ENCODE measurements around the gene HTR1D.
"Not testable (repeated sequence)": the region's sequence is repeated elsewhere in the genome, so short reads cannot be mapped to it uniquely, and the experiment has no call there.

HTR1D gene

DNA sequence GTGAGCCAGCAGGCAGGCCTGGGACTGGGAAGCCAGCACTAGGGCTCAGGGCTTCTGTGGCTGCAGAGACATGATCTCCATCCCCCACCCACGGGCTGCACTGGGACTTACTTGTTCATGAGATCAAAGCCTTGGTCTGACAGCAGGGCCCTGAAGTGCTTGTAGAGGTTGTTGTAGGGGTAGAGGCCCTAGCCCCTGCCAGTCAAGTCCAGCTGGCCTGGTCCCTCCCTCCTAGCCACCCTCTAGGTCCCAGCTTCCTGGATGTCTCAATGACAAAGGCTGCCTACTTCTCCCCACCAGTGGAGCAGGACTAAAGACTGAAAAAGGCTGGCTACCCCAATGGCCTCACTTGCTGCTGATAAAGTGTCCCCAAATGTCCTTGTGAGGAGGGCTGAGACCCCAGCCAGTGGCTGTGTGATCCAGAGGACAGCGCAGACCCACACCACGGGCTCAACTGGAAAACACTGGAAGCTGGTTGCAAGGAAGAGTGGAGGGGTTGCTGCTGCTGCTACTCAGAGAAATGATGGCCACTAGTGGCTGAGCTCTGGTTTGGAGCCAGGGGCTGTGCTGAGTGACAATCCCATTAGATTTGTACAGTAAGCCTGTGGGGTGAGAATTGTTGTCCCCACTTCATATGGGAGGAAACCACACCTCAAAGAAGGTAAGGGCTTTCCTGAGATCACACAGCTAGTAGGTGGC is 1.4 kb downstream of the HTR1D start:
- DNase-seq, result peak; percentile 25

- DNase-seq, result no peak
Measured at GRCh38 chr1:23215291-23215690, 2.0 kb downstream of the HTR1D start.

- no peak for DNase-seq
Measured at GRCh38 chr1:23214640-23215039, 2.7 kb downstream of the HTR1D start.

DNA sequence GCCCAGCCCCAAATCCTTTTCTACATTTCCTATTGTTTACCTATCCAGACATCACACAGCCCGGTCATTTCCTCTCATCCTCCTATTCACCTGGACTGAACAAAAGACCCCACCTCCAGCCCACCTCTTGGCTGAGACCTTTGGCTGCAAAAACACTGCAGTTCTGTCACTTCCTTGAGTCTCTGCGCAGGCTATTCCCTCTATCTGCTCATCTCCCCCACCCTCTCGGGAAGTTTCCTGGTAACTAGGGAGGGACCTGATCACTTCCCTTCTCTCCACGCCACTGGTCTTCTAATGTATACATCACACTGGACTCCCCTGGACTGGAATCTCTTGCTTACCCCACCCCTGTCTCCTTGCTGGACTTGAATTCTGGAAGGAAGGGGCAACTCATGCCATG is 5.3 kb downstream of the HTR1D start:
- DNase-seq, result no peak

- no peak for DNase-seq
Measured at GRCh38 chr1:23210963-23211362, 6.3 kb downstream of the HTR1D start.

- DNase-seq, result peak; percentile 45
Measured at GRCh38 chr1:23210351-23210785, 6.9 kb downstream of the HTR1D start.

DNA sequence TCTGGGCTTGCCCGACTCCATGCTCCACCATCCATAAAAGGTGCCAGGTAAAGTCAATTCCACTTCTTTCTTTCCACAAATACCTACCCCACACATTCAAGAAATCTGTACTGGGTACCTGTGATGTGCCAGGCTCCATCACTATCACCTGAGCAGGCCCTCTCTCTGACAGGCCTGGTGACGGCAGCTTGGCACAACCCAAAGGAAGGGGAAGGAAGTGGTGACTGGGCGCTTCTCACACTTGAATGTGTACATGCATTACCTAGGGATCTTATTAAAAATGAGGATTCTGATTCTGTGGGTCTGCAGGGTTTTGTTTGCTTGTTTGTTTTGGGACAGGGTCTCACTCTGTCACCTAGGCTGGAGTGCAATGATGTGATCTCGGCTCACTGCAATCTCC is 7.5 kb downstream of the HTR1D start:
- no peak for DNase-seq

- no peak for DNase-seq
Measured at GRCh38 chr1:23208527-23208926, 8.8 kb downstream of the HTR1D start.

GRCh38 chr1:23207733-23208132 is 9.6 kb downstream of the HTR1D start:
- DNase-seq, result not testable (repeated sequence)

GRCh38 chr1:23202263-23202749 is 15.0 kb downstream of the HTR1D start:
- peak; percentile 59 for DNase-seq

GRCh38 chr1:23200883-23201282 is 16.4 kb downstream of the HTR1D start:
- DNase-seq, result no peak

GRCh38 chr1:23198373-23198772 is 18.9 kb downstream of the HTR1D start:
- DNase-seq, result no peak

- peak; percentile 24 for DNase-seq
Measured at GRCh38 chr1:23196627-23197328, 20.5 kb downstream of the HTR1D start.

DNA sequence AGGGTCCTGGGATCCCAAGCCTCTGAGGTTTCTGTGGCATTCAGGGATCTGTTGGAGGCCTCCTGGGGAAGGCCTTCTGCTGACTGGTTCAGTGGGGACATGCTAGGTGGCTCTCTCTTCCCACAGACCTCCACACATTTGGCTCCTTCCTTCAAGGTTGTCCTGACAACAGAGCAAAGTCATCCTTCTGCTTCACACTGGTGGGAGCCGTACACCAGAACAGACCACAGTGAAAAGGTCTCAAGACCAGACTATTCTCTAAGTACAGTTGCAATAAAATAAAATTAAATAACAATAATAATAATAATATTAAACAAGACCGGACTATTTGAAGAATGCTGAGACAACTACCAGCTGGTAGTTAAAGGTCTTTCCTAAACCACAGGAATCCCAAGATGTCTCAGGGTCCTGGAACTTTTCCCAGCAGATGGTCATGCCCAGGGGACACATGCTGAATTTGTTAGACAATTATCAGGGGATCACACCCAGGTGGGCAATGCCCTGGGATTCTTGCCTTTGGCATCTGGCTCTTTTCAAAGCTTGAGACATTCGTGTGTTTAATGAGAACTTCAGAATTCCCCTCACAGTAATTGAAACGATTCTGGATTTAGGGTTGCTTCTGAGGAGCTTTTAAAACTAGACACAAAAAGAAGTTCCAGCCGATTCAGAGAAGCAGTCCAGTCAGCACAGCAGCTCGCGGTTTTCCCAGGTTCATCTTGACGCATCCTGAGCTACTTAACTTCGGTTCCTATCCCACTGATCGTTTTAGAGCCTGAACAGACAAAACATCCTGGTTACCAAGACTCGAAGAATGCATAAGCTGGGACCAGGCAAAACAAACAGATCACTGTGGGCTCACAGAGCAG is 22.9 kb downstream of the HTR1D start:
- no peak for DNase-seq

GRCh38 chr1:23193391-23194118 is 23.7 kb downstream of the HTR1D start:
- no peak for DNase-seq

- no peak for DNase-seq
Measured at GRCh38 chr1:23191199-23191598, 26.1 kb downstream of the HTR1D start.

DNA sequence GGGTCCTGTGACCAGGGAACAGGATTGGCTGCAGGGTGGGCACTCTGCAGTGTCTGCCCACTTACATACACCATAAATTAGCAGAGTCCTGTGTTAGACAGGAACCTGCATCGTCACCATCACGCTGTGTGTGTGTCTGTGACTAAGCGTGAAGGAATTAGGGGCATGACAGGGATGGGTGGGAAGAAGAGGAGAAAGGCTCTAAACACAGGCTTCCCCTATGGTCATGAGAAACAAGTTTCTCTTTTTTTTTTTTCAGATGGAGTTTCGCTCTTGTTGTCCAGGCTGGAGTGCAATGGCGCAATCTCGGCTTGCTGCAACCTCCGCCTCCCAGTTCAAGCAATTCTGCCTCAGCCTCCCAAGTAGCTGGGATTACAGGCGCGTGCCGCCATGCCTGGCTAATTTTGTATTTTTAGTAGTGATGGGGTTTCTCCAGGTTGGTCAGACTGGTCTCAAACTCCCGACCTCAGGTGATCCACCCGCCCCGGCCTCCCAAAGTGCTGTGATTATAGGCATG is 28.3 kb downstream of the HTR1D start:
- DNase-seq, result not testable (repeated sequence)

- no peak for DNase-seq
Measured at GRCh38 chr1:23188434-23188884, 28.8 kb downstream of the HTR1D start.

GRCh38 chr1:23187637-23188036 is 29.7 kb downstream of the HTR1D start:
- DNase-seq, result no peak

GRCh38 chr1:23185381-23185780 is 31.9 kb downstream of the HTR1D start:
- no peak for DNase-seq

DNA sequence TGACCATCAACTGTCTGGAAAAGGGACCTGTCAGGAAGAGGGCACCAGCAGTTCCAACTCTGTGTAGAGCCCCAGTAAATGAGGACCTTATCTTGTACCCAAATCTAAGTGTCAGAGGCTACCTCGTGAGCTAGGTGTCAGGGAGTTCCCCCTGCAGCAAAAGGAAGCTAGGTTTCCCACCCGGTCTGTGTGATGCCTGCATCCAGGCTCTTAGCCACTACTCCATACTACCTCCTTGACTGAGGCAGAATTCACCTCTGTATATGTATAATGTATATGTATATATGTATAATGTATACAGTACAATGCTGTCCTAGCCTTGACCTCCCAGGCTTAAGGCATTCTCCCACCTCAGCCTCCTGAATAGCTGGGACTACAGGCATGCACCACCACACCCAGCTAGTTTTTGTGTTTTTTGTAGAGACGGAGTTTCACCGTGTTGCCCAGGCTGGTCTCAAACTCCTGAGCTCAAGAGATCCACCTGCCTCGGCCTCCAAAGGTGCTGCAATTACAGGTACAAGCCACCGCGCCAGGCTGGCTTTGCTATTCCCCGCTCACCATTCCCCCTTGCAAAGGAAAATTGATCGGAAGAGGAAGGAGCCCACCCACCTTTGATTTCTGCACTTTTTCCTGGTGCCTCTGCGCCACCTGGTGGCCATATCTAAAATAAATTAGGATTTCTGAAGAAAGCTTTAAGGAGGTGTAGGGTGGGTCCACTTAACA is 32.9 kb downstream of the HTR1D start:
- peak; percentile 59 for DNase-seq

DNA sequence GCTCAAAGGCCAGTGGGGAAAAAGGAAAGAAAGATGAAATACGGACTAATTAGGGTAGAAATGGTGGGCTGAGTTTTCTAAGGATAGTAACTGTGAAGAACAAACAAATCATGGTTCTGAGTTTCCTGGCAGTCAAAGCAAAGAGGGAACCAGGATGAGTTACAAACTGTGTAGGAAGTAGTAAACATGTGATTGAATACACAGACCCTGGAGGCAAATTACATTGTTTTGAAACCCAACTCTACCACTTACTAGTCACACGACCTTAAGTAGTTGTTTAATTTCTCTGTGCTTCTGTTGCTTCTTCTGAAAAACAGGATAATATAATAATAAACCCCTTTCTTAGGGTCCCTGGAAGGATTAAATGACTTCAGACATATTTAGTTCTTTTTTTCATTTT is 37.4 kb downstream of the HTR1D start:
- no peak for DNase-seq
